ENCODE data around the gene LEPR. TPM values are rescaled to one million over a fixed set of nuclear protein-coding genes. Genes with fewer than 3 reads are reported as not detected.
A peak's percentile ranks its signal among the peaks of the same experiment; 100 is the strongest.

Gene LEPR
- total and polyA plus RNA-seq, 2 donors (not counting 1 experiment from before 2014, with no cell fraction given): 8.0 to 20.1 TPM

GRCh38 chr1:65421351-65422025 lies 1.0 kb downstream of the LEPR start:
- no peaks in the 10 kb centered on the region for H4K20me1 ChIP-seq (ENCODE audit: control insufficient read depth, extremely low read depth, insufficient read depth, low read length)
- H2AFZ ChIP-seq (ENCODE audit: low read length): peak overlapping the region; percentile 87
- H3K9me3 ChIP-seq (ENCODE audit: control insufficient read depth, insufficient read depth, low read depth, low read length): no peaks in the 10 kb centered on the region
- H3K4me3 ChIP-seq (replicated peaks in 1 of 4; ENCODE audit: control extremely low read depth in 1 of 4, insufficient read depth in 1 of 4, low read depth in 3 of 4, low read length in 4 of 4): peak overlapping the region; percentile 61 to 96 (median 76)
- DNase-seq (ENCODE audit: low read depth in 2 of 2): peak in 1 of 2 donors; percentile 39
- H3K27me3 ChIP-seq (ENCODE audit: control insufficient read depth, insufficient read depth, low read length): no peaks in the 10 kb centered on the region
- peaks cover 3% of the 10 kb centered on the region for H3K36me3 ChIP-seq (ENCODE audit: control insufficient read depth, insufficient read depth, low read length)
- TF ChIP-seq, protein P1, sequence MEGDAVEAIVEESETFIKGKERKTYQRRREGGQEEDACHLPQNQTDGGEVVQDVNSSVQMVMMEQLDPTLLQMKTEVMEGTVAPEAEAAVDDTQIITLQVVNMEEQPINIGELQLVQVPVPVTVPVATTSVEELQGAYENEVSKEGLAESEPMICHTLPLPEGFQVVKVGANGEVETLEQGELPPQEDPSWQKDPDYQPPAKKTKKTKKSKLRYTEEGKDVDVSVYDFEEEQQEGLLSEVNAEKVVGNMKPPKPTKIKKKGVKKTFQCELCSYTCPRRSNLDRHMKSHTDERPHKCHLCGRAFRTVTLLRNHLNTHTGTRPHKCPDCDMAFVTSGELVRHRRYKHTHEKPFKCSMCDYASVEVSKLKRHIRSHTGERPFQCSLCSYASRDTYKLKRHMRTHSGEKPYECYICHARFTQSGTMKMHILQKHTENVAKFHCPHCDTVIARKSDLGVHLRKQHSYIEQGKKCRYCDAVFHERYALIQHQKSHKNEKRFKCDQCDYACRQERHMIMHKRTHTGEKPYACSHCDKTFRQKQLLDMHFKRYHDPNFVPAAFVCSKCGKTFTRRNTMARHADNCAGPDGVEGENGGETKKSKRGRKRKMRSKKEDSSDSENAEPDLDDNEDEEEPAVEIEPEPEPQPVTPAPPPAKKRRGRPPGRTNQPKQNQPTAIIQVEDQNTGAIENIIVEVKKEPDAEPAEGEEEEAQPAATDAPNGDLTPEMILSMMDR (conservative IDR thresholded peaks at IDR 0.05 in 1 of 2, IDR thresholded peaks at IDR 0.05 in 1 of 2; ENCODE audit: low read depth in 1 of 2, low read length in 2 of 2): no peak
- no peak for TF ChIP-seq EZH2 (IDR thresholded peaks at IDR 0.05; ENCODE audit: low read length, missing control alignments)
- H3K27ac ChIP-seq (ENCODE audit: insufficient read depth, low read length): peak overlapping the region; percentile 89
- H3K4me1 ChIP-seq (ENCODE audit: control insufficient read depth, extremely low read depth, insufficient read depth, low read length): peaks cover 22% of the 10 kb centered on the region
- peaks cover 41% of the 10 kb centered on the region for H3K79me2 ChIP-seq (ENCODE audit: control insufficient read depth, insufficient read depth, low read length)
- H3K4me2 ChIP-seq (ENCODE audit: extremely low read depth, insufficient read depth, low read length): peak overlapping the region; percentile 96
- peak overlapping the region; percentile 97 for H3K9ac ChIP-seq (ENCODE audit: insufficient read depth, low read length)

DNA sequence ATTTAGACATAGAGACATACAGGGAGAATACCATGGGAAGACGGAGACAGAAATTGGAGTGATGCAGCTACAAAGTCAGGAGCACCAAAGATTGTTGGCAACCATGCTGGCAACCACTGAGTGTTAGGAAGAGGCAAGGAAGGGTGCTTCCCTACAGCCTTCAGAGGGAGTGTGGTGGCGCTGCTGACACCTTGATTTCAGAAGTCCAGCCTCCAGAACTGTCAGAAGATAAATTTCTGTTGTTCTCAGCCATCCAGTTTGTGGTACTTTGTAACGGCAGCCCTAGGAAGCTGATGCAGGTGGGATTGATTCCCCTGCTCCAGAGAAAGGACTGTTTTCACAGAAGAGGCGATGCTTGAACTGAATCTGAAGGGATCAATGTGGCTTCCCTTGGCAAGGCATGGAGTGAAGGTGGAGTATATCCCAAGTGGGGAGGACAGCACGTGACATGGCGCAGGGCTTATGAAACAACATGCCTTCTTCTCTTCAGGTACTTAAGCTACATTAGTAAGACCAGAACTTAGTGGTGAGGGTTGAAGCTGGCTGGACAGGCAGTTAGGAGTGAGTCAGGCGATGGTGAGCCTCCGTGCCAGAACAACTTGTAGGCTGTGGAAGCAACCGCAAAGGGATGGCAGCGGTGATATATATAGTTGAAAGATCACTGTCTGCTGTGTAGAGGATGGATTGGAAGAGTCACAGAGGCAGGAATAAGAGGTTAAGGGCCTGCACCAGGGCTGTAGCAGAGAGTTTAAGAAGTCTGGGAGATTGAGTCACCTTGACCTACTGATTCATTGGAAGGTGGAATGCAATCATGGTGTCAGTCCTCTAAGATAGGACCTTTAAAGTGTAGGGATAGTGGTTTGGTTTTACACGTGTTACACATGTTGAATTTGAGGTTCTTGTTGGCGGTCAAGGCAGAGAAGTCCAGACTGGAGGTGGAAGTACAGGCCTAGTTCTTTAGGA lies 2.1 kb downstream of the LEPR start:
- DNase-seq (ENCODE audit: low read depth in 2 of 2): peak; percentile 49 to 94
- no peak overlapping the region for H3K9ac ChIP-seq (ENCODE audit: insufficient read depth, low read length)
- H3K4me2 ChIP-seq (ENCODE audit: extremely low read depth, insufficient read depth, low read length): peak overlapping the region; percentile 96
- H3K9me3 ChIP-seq (ENCODE audit: control insufficient read depth, insufficient read depth, low read depth, low read length): no peaks in the 10 kb centered on the region
- H3K27me3 ChIP-seq (ENCODE audit: control insufficient read depth, insufficient read depth, low read length): no peaks in the 10 kb centered on the region
- peak overlapping the region; percentile 89 for H3K27ac ChIP-seq (ENCODE audit: insufficient read depth, low read length)
- peaks cover 4% of the 10 kb centered on the region for H3K36me3 ChIP-seq (ENCODE audit: control insufficient read depth, insufficient read depth, low read length)
- TF ChIP-seq, protein P1 (conservative IDR thresholded peaks at IDR 0.05 in 1 of 2, IDR thresholded peaks at IDR 0.05 in 1 of 2; ENCODE audit: low read depth in 1 of 2, low read length in 2 of 2): no peak
- no peak for TF ChIP-seq EZH2 (IDR thresholded peaks at IDR 0.05; ENCODE audit: low read length, missing control alignments)
- H3K79me2 ChIP-seq (ENCODE audit: control insufficient read depth, insufficient read depth, low read length): peaks cover 41% of the 10 kb centered on the region
- H3K4me3 ChIP-seq (replicated peaks in 1 of 4; ENCODE audit: control extremely low read depth in 1 of 4, insufficient read depth in 1 of 4, low read depth in 3 of 4, low read length in 4 of 4): peak overlapping the region; percentile 61 to 96 (median 76)
- no peak overlapping the region for H2AFZ ChIP-seq (ENCODE audit: low read length)
- peaks cover 22% of the 10 kb centered on the region for H3K4me1 ChIP-seq (ENCODE audit: control insufficient read depth, extremely low read depth, insufficient read depth, low read length)
- no peaks in the 10 kb centered on the region for H4K20me1 ChIP-seq (ENCODE audit: control insufficient read depth, extremely low read depth, insufficient read depth, low read length)
